ENCODE results near the gene SH3GL3.

SH3GL3 gene

DNA sequence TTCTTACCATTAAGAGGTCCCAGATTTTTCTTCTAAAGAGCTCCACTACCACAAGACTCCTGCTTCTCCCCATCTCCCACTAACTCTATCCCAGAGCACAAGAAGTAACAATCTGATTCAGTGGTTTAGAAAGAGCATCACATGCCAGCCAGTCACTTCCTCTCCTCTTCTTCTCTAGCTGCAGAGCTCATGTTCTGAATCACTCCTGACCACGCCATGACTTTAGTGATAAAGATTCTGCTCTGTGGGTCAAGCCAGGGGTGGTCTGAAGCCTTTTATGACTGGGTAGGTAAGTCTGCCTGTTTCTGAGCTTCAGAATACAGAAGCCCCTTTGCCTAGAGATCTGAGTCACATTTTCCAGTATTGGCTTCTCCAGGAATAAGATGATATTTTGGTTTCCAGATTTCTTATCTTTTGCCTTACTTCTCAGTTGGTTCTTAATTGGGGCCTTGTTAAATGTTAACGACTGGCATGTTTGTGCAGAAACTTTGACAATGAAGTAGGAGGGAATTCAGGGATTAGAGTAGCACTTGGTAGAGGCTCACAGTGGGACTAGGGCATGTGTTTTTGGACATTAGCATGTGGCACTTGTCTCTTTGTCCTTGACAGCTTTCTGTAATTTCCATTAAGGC, 179.1 kb downstream of the SH3GL3 start:
- TF ChIP-seq, protein P1, sequence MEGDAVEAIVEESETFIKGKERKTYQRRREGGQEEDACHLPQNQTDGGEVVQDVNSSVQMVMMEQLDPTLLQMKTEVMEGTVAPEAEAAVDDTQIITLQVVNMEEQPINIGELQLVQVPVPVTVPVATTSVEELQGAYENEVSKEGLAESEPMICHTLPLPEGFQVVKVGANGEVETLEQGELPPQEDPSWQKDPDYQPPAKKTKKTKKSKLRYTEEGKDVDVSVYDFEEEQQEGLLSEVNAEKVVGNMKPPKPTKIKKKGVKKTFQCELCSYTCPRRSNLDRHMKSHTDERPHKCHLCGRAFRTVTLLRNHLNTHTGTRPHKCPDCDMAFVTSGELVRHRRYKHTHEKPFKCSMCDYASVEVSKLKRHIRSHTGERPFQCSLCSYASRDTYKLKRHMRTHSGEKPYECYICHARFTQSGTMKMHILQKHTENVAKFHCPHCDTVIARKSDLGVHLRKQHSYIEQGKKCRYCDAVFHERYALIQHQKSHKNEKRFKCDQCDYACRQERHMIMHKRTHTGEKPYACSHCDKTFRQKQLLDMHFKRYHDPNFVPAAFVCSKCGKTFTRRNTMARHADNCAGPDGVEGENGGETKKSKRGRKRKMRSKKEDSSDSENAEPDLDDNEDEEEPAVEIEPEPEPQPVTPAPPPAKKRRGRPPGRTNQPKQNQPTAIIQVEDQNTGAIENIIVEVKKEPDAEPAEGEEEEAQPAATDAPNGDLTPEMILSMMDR (IDR thresholded peaks at IDR 0.05; ENCODE audit: low read depth, low read length): no peak

GRCh38 chr15:83631534-83631933, 184.4 kb downstream of the SH3GL3 start:
- TF ChIP-seq, protein P1 (IDR thresholded peaks at IDR 0.05; ENCODE audit: low read depth, low read length): no peak
- no peak overlapping the region for H3K4me3 ChIP-seq (ENCODE audit: low read depth, low read length)

More for the DNA sequence above, 179.1 kb downstream of the SH3GL3 start:
- no peak overlapping the region for H3K4me3 ChIP-seq (ENCODE audit: low read depth, low read length)

GRCh38 chr15:83643201-83643600, 196.1 kb downstream of the SH3GL3 start:
- TF ChIP-seq, protein P1 (IDR thresholded peaks at IDR 0.05; ENCODE audit: low read depth, low read length): no peak
- H3K4me3 ChIP-seq (ENCODE audit: low read depth, low read length): no peak overlapping the region

- no peak overlapping the region for H3K4me3 ChIP-seq (ENCODE audit: low read depth, low read length)
- TF ChIP-seq, protein P1 (IDR thresholded peaks at IDR 0.05; ENCODE audit: low read depth, low read length): no peak
Observed at GRCh38 chr15:83644439-83644838, 197.3 kb downstream of the SH3GL3 start.

GRCh38 chr15:83650831-83651230, 203.7 kb downstream of the SH3GL3 start:
- H3K4me3 ChIP-seq (ENCODE audit: low read depth, low read length): no peak overlapping the region
- TF ChIP-seq, protein P1 (IDR thresholded peaks at IDR 0.05; ENCODE audit: low read depth, low read length): no peak

DNA sequence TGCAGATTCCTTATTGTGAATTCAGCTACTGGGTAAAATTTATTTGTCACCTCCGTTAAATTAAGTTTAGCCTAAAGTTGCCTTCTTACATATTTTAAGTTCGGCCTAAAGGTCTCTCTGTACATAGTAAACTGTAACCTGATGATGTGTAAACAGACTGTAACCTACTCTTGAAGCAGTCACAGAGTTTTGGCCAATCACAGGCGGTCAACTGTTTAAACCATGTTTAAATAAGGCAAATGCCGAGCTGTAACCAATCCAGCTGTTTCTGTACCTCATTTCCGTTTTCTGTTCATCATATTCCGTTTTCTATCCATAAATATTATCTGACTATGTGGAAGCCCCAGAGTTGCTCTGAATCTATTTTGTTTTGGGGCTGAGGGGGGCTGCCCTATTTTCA, 204.4 kb downstream of the SH3GL3 start:
- no peak overlapping the region for H3K4me3 ChIP-seq (ENCODE audit: low read depth, low read length)
- TF ChIP-seq, protein P1 (IDR thresholded peaks at IDR 0.05; ENCODE audit: low read depth, low read length): no peak

GRCh38 chr15:83652626-83653204, 205.6 kb downstream of the SH3GL3 start:
- H3K4me3 ChIP-seq (ENCODE audit: low read depth, low read length): no peak overlapping the region

More at GRCh38 chr15:83652626-83653204, 205.6 kb downstream of the SH3GL3 start:
- TF ChIP-seq, protein P1 (IDR thresholded peaks at IDR 0.05; ENCODE audit: low read depth, low read length): no peak

Measured in WI38 (cell line).